GM12864 (cell line): ENCODE measurements around the gene SCN8A.

ENCODE experiments used
- DNase-seq: peaks from one replicate; pipeline ENCODE4 v3.0.0-alpha.2; 2011; ENCODE audit warnings: low read depth
- H3K4me3 ChIP-seq: 2 replicates; pipeline ENCODE4 v1.5.1; 2011; ENCODE audit warnings: mild to moderate bottlenecking, low read depth, low read length, control low read depth
- TF ChIP-seq, protein P1 (sequence below): IDR thresholded peaks from 2 replicates; pipeline ENCODE4 v1.5.1; 2011; ENCODE audit warnings: low read depth, mild to moderate bottlenecking, moderate library complexity, low read length, control low read depth, inconsistent platforms; ENCODE audit errors: missing control alignments

Gene SCN8A

DNA sequence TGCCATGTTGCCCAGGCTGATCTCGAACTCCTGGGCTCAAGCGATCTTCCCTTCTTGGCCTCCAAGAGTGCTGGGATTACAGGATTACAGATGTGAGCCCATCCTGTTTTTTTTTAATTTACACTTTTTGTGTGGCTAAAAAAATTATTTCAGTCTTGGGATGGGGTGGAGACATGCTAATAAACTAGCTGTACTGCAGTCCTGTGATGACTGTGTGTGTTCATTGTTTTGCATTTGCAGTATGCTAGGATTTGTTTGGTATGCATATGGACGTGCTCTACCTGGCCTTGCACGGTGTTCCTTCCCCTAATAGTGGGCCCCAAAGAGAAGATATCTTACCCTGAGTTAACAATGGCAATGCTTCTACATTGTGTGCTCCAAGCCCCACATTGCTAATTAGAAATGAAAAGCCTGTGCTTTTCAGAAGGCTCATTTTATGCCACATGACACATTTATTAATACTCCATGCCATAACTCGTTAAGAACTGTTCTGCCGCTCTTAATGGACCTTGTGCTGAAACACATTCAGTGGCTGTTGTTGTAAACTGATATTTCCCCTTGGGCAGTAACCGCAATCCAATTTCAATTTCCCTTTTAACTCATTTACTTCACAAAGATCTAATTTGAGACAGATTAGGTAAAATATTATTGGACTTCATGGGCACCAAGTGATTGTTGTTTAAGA is 86.4 kb downstream of the SCN8A start:
- H3K4me3 ChIP-seq: no peak overlapping the region
- TF ChIP-seq, protein P1, sequence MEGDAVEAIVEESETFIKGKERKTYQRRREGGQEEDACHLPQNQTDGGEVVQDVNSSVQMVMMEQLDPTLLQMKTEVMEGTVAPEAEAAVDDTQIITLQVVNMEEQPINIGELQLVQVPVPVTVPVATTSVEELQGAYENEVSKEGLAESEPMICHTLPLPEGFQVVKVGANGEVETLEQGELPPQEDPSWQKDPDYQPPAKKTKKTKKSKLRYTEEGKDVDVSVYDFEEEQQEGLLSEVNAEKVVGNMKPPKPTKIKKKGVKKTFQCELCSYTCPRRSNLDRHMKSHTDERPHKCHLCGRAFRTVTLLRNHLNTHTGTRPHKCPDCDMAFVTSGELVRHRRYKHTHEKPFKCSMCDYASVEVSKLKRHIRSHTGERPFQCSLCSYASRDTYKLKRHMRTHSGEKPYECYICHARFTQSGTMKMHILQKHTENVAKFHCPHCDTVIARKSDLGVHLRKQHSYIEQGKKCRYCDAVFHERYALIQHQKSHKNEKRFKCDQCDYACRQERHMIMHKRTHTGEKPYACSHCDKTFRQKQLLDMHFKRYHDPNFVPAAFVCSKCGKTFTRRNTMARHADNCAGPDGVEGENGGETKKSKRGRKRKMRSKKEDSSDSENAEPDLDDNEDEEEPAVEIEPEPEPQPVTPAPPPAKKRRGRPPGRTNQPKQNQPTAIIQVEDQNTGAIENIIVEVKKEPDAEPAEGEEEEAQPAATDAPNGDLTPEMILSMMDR: no peak
- DNase-seq: no peak

DNA sequence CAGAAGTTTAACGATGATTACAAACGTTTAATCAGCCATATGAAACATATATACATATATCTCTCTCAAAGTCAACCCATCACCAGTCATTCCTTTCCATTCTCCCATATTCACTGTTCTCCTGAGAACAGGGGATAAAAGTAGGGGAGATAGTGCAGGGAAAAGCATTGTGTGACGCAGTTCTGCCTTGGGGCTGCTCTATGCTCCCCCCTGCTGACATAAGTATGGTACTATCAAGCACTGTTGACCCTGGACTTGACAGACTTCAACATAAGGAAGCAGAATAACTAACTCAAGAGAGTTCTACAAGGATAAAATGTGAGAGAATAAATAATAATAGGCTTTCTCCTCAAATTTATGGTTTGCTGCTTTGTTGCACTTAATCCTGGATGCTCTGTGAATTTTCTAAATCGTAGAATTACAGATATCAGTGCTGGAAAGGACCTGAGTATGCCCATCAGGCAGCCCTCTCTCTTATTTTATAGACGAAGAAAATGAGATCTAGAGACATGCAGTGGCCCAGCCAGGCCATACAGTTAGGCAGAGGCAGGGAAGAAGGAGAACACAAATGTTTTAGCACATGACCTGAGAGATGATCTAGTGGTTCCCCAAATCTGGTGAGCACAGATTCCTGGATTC is 87.2 kb downstream of the SCN8A start:
- DNase-seq: no peak
- H3K4me3 ChIP-seq: no peak overlapping the region

DNA sequence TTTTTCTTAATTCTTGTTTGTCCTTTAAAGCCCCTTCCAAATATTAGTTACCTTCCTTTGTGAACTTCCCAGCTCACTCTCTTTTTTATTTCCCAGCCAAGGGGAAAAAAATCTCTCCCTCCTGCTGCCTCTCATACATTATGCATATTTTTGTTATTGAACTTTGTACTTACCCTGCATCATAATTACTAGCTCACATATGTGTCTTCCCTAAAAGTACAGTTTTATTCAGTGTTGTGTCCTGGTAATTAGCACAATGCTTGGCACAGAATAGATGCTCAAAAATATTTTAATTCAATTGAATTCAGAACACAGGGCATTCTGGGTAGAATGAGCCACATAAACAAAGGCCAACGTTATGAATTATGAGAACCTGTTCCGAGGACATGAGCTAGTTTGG is 91.9 kb downstream of the SCN8A start:
- TF ChIP-seq, protein P1: no peak
- no peak for DNase-seq
- H3K4me3 ChIP-seq: no peak overlapping the region

More for the DNA sequence above, 87.2 kb downstream of the SCN8A start:
- TF ChIP-seq, protein P1: peak; percentile 74

DNA sequence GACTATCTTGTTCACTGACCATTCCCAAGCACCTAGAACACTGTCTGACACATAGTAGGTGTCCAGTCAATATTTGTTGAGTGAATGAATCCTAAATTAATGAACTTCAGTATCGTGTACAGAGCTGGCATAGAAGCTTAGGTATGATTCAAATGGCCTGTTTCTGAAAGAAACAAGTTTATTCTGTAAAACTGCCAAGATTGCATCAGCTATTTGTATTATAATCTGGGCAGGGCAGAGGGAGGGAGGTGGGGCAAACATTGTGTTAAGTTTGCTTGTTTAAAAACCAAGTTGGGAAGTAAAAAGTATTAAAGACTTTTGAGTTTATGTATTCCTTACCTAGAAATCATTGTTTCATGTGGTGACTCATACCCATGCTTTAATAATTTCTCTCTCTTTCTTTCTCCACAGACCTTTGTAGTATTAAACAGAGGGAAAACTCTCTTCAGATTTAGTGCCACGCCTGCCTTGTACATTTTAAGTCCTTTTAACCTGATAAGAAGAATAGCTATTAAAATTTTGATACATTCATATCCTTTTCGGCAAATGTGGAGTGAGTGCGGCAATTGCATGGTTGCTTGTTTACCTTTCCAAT is 92.8 kb downstream of the SCN8A start:
- TF ChIP-seq, protein P1: no peak
- H3K4me3 ChIP-seq: no peak overlapping the region
- DNase-seq: no peak

DNA sequence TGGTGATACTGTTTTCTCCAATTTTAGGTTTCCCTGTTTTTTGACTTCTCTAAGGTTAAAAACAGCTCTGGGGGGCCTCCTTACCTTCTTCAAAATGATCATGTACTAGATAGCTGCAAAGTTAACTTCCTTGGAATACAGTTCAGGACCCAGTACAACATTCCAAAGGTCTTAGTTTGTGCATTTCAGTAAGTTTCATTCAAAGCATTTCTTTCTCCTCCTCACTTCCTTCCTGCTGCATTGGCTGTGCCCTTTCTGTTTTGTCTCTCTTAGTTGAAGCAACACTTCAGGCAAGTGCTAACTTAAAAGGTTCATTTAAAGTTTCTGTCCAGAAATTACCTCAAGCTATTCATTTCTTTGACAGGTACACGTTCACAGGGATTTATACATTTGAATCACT is 95.7 kb downstream of the SCN8A start:
- H3K4me3 ChIP-seq: no peak overlapping the region
- no peak for DNase-seq
- TF ChIP-seq, protein P1: no peak

DNA sequence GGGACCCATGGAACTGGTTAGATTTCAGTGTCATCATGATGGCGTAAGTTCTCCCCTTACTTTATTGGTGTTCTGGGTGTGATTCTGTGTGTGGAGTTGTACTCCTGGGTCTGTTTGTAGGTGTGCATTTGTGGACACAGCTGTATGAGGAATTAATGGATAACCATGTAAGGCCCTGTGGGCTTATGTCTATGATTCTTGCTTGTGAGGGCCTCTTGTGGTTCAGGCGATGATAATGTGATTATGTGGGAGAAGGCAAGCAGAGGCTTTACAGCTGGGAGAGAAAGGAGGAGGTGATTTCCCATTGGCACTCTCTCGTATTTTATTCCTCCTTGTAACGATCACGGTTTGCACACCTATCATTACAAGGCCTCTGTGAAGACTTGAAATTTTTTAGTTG is 96.1 kb downstream of the SCN8A start:
- TF ChIP-seq, protein P1: no peak
- H3K4me3 ChIP-seq: no peak overlapping the region
- no peak for DNase-seq
